OCI-LY1 (cell line): ENCODE results near the gene PRRC2A.

ENCODE experiments used
- H2AFZ ChIP-seq: fragments of 200-600 bp; sonication (generic), shearing (Covaris generic); 2 replicates; pipeline ENCODE4 v1.6.0; 2014; ENCODE audit warnings: antibody characterized with exemption, mild to moderate bottlenecking, low read length
- H3F3A ChIP-seq: fragments of 200-600 bp; sonication (generic), shearing (Covaris generic); 2 replicates; pipeline ENCODE4 v1.6.0; 2014; ENCODE audit warnings: mild to moderate bottlenecking, antibody characterized with exemption, low read length, moderate library complexity; ENCODE audit not compliant: insufficient read depth
- H3K27ac ChIP-seq: fragments of 200-600 bp; sonication (generic); 2 replicates; pipeline ENCODE4 v1.5.1; 2014; ENCODE audit warnings: low read length, mixed run types, mild to moderate bottlenecking, low read depth; ENCODE audit not compliant: poor library complexity, severe bottlenecking
- H3K27me3 ChIP-seq: fragments of 200-600 bp; sonication (generic); 2 replicates; pipeline ENCODE4 v1.6.0; 2014; ENCODE audit warnings: antibody characterized with exemption, mild to moderate bottlenecking, low read length, moderate library complexity; ENCODE audit not compliant: insufficient read depth
- H3K36me3 ChIP-seq: fragments of 200-600 bp; sonication (generic); 2 replicates; pipeline ENCODE4 v1.6.1; 2014; ENCODE audit warnings: mild to moderate bottlenecking, antibody characterized with exemption, low read length, moderate library complexity, mixed read lengths; ENCODE audit not compliant: insufficient read depth
- H3K4me1 ChIP-seq: fragments of 200-600 bp; sonication (generic); 2 replicates; pipeline ENCODE4 v1.5.1; 2014; ENCODE audit warnings: mild to moderate bottlenecking, low read length, moderate library complexity; ENCODE audit not compliant: insufficient read depth, severe bottlenecking
- H3K4me2 ChIP-seq: fragments of 200-600 bp; sonication (generic), shearing (Covaris generic); 2 replicates; pipeline ENCODE4 v1.6.1; 2014; ENCODE audit warnings: low read length
- H3K4me3 ChIP-seq: fragments of 200-600 bp; sonication (generic); 2 replicates; pipeline ENCODE4 v1.5.1; 2014; ENCODE audit warnings: low read length, low read depth, mild to moderate bottlenecking, mixed read lengths; ENCODE audit not compliant: poor library complexity, severe bottlenecking
- H3K79me2 ChIP-seq: fragments of 200-600 bp; shearing (Covaris generic); 2 replicates; pipeline ENCODE4 v1.6.1; 2016; ENCODE audit warnings: mixed run types, low read length, mixed read lengths; ENCODE audit not compliant: insufficient read depth
- H3K9ac ChIP-seq: fragments of 200-600 bp; sonication (generic), shearing (Covaris generic); 2 replicates; pipeline ENCODE4 v1.6.1; 2014; ENCODE audit warnings: mild to moderate bottlenecking, low read length, mixed read lengths
- H3K9me2 ChIP-seq: fragments of 200-600 bp; sonication (generic), shearing (Covaris generic); 2 replicates; pipeline ENCODE4 v1.6.1; 2014; ENCODE audit warnings: low read depth, mild to moderate bottlenecking, low read length, mixed read lengths
- H3K9me3 ChIP-seq: fragments of 200-600 bp; shearing (Covaris generic); 2 replicates; pipeline ENCODE4 v1.6.1; 2014; ENCODE audit warnings: low read length, mixed read lengths
- H4K20me1 ChIP-seq: fragments of 200-600 bp; sonication (generic), shearing (Covaris generic); 2 replicates; pipeline ENCODE4 v1.6.0; 2016; ENCODE audit warnings: mild to moderate bottlenecking, low read length; ENCODE audit not compliant: insufficient read depth
- CTCF ChIP-seq: fragments of 200-600 bp; sonication (generic), shearing (Covaris generic); IDR thresholded peaks from 2 replicates; pipeline ENCODE4 v1.5.1; 2017; ENCODE audit warnings: mild to moderate bottlenecking, antibody characterized with exemption, low read length, moderate library complexity, mixed read lengths
- EZH2 ChIP-seq: fragments of 200-600 bp; sonication (generic), shearing (Covaris generic); IDR thresholded peaks from 2 replicates; pipeline ENCODE4 v1.8.0; 2017; ENCODE audit warnings: borderline replicate concordance, mixed run types, mild to moderate bottlenecking, antibody characterized with exemption, low read length, moderate library complexity, mixed read lengths

PRRC2A gene

GRCh38 chr6:31657406-31658157, 37.1 kb downstream of the PRRC2A start:
- Histone ChIP-seq H4K20me1 (no peaks in the 10 kb centered on the region), H3K36me3 (peaks cover 10% of the 10 kb centered on the region; the same call in 1 of the 2 replicates), H3K4me2 (0 out of 2 replicates have a peak overlapping the region, but pooled peaks have one; percentile 0), H3F3A (no peaks in the 10 kb centered on the region), H3K9me2 (no peaks in the 10 kb centered on the region), H3K9ac (no peak overlapping the region), H3K27me3 (no peaks in the 10 kb centered on the region), H2AFZ (no peak overlapping the region), H3K4me3 (no peak overlapping the region), H3K79me2 (peaks cover 6% of the 10 kb centered on the region; the same call in 1 of the 2 replicates), H3K27ac (no peak overlapping the region), H3K9me3 (no peaks in the 10 kb centered on the region), H3K4me1 (peaks cover 48% of the 10 kb centered on the region)
- TF ChIP-seq EZH2 (no peak), CTCF (no peak)

GRCh38 chr6:31658158-31658688, 37.7 kb downstream of the PRRC2A start:
- TF ChIP-seq CTCF = no peak
- no peak for TF ChIP-seq EZH2

DNA sequence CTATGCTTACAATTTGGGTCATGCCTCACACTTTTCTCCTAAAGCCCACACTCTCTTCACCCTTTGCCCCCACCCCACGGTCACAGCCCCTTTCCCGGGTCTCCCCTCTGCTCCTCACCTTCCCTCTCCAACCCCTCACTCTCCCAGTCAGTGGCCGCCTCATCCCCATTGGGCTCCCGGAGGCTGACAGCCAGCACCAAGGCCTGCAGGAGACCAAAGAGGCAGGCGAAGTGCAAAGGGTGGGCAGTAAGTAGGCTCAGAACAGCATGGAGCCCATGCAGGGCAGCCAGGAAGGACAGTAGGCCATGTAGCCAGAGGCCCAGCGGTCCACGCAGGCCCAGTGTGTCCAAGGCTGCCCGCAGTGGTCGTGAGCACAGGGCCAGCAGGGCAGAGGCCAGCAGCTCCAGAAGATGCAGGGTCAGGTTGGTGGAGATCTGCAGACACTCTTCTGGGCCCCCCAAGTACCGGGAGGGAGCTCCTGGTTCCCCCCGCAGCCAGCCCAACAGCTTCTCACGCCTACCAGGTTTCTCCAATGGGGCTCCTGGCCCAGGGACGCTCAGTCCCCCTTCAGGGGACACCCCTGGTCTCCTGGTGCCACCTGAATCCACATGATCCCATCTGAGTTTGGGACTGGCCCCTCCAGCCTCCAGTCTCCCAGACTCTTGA, 38.6 kb downstream of the PRRC2A start:
- Histone ChIP-seq H3K27ac (no peak overlapping the region), H3K9ac (peak overlapping the region; percentile 94; the same call in 1 of the 2 replicates)

More at GRCh38 chr6:31658158-31658688, 37.7 kb downstream of the PRRC2A start:
- Histone ChIP-seq H3K9me2 (no peaks in the 10 kb centered on the region), H3K36me3 (peaks cover 11% of the 10 kb centered on the region; the same call in 1 of the 2 replicates), H4K20me1 (no peaks in the 10 kb centered on the region), H3K4me2 (peak overlapping the region; percentile 0; the same call in 1 of the 2 replicates), H3K9me3 (no peaks in the 10 kb centered on the region), H3K4me1 (peaks cover 53% of the 10 kb centered on the region), H3K79me2 (peaks cover 6% of the 10 kb centered on the region; the same call in 1 of the 2 replicates), H3K27ac (no peak overlapping the region), H3K4me3 (no peak overlapping the region), H3K9ac (no peak overlapping the region), H2AFZ (no peak overlapping the region), H3F3A (no peaks in the 10 kb centered on the region), H3K27me3 (no peaks in the 10 kb centered on the region)

More for the DNA sequence above, 38.6 kb downstream of the PRRC2A start:
- Histone ChIP-seq H3K4me2 (peak overlapping the region; percentile 97), H3K4me1 (peaks cover 56% of the 10 kb centered on the region), H3K9me2 (no peaks in the 10 kb centered on the region), H4K20me1 (no peaks in the 10 kb centered on the region), H3K27me3 (no peaks in the 10 kb centered on the region), H3K36me3 (peaks cover 17% of the 10 kb centered on the region; the same call in 1 of the 2 replicates), H2AFZ (no peak overlapping the region), H3K4me3 (peak overlapping the region; percentile 89), H3F3A (no peaks in the 10 kb centered on the region), H3K9me3 (no peaks in the 10 kb centered on the region), H3K79me2 (peaks cover 13% of the 10 kb centered on the region; the same call in 1 of the 2 replicates)
- TF ChIP-seq CTCF = no peak
- TF ChIP-seq EZH2 = no peak
